Measurements from ENCODE around the gene HMCN1. TPM values are rescaled to one million over a fixed set of nuclear protein-coding genes. Genes with fewer than 3 reads are reported as not detected.

HMCN1 gene
- total RNA-seq: 10 to 100 TPM in 4 of 8 experiments, 1 to 10 TPM in 2, under 1 TPM in 2; 0.43 to 56.8 (median 6.8) TPM

GRCh38 chr1:185733818-185734735 lies at the start of gene HMCN1:
TSS of gene HMCN1 (plus strand) at chr1:185734391. CDS start at chr1:185734780, 389 bp downstream.
- peak within 1 kb of the TSS; percentile 40 to 44 (median 42) for H3K4me3 ChIP-seq
- no peaks in the 10 kb centered on the region for H3K4me1 ChIP-seq (replicated peaks in 1 of 2)
- WGBS, 10 experiments: 0 to 8% (median 3%) methylated on average over 1 to 30 of the region's 47 CpGs; no CpG with 5 or more reads in 3 of the 10 experiments
- no peak within 1 kb of the TSS for H3K27ac ChIP-seq
- in situ Hi-C loops (cut with MboI; ENCODE audit: low pct_unique_long_range_greater_than_20kb in 2 of 9, low sequenced_read_pairs in 9 of 9, unreplicated experiment in 9 of 9): loop anchor here in 4 of 9 experiments (25.0 kb wide), 2 partner anchors 228 to 478 kb away; no protein-coding TSS in a partner anchor
- ATAC-seq (replicated peaks in 6 of 8): peak; percentile 82 to 94 (median 92)

- H3K27ac ChIP-seq: no peak overlapping the region
- no peak for ATAC-seq (replicated peaks in 6 of 8)
- H3K4me3 ChIP-seq: no peak overlapping the region
- H3K4me1 ChIP-seq (replicated peaks in 1 of 2): no peaks in the 10 kb centered on the region
- in situ Hi-C loops (cut with MboI; ENCODE audit: low pct_unique_long_range_greater_than_20kb in 2 of 9, low sequenced_read_pairs in 9 of 9, unreplicated experiment in 9 of 9): loop anchor here in 1 of 9 experiments (25.0 kb wide), 1 partner anchor 875 kb away; no protein-coding TSS in a partner anchor
Measured at GRCh38 chr1:185686821-185687778, 47.1 kb upstream of the HMCN1 start.

GRCh38 chr1:185690527-185690926 lies 43.7 kb upstream of the HMCN1 start:
- WGBS, 10 experiments: 33 to 94% (median 79%) methylated on average over 1 to 2 of the region's 2 CpGs
- H3K27ac ChIP-seq: no peak overlapping the region
- no peaks in the 10 kb centered on the region for H3K4me1 ChIP-seq (replicated peaks in 1 of 2)
- in situ Hi-C loops (cut with MboI; ENCODE audit: low pct_unique_long_range_greater_than_20kb in 2 of 9, low sequenced_read_pairs in 9 of 9, unreplicated experiment in 9 of 9): loop anchor here in 1 of 9 experiments (25.0 kb wide), 1 partner anchor 878 kb away; no protein-coding TSS in a partner anchor
- H3K4me3 ChIP-seq: no peak overlapping the region
- no peak for ATAC-seq (replicated peaks in 6 of 8)

- in situ Hi-C loops (cut with MboI; ENCODE audit: low pct_unique_long_range_greater_than_20kb in 2 of 9, low sequenced_read_pairs in 9 of 9, unreplicated experiment in 9 of 9): loop anchor here in 1 of 9 experiments (25.0 kb wide), 1 partner anchor 881 kb away; no protein-coding TSS in a partner anchor
- 88 to 100% (median 94%) methylated on average over 2 to 6 of the region's 6 CpGs for WGBS, 10 experiments
- Histone ChIP-seq H3K27ac (no peak overlapping the region), H3K4me1 (replicated peaks in 1 of 2) (no peaks in the 10 kb centered on the region), H3K4me3 (no peak overlapping the region)
- no peak for ATAC-seq (replicated peaks in 6 of 8)
Measured at GRCh38 chr1:185693654-185694053, 40.5 kb upstream of the HMCN1 start.

GRCh38 chr1:185694081-185694480 lies 40.1 kb upstream of the HMCN1 start:
- no peak overlapping the region for H3K4me3 ChIP-seq
- no peak for ATAC-seq (replicated peaks in 6 of 8)
- no peaks in the 10 kb centered on the region for H3K4me1 ChIP-seq (replicated peaks in 1 of 2)
- in situ Hi-C loops (cut with MboI; ENCODE audit: low pct_unique_long_range_greater_than_20kb in 2 of 9, low sequenced_read_pairs in 9 of 9, unreplicated experiment in 9 of 9): loop anchor here in 1 of 9 experiments (25.0 kb wide), 1 partner anchor 882 kb away; no protein-coding TSS in a partner anchor
- 70 to 97% (median 88%) methylated on average over 2 to 8 of the region's 8 CpGs for WGBS, 10 experiments
- no peak overlapping the region for H3K27ac ChIP-seq

- in situ Hi-C loops (cut with MboI; ENCODE audit: low pct_unique_long_range_greater_than_20kb in 2 of 9, low sequenced_read_pairs in 9 of 9, unreplicated experiment in 9 of 9): loop anchor here in 1 of 9 experiments (25.0 kb wide), 1 partner anchor 883 kb away; no protein-coding TSS in a partner anchor
- H3K27ac ChIP-seq: no peak overlapping the region
- ATAC-seq (replicated peaks in 6 of 8): no peak
- H3K4me1 ChIP-seq (replicated peaks in 1 of 2): no peaks in the 10 kb centered on the region
- no peak overlapping the region for H3K4me3 ChIP-seq
Measured at GRCh38 chr1:185695299-185695698, 38.9 kb upstream of the HMCN1 start.

- H3K4me3 ChIP-seq: no peak overlapping the region
- 50 to 100% (median 80%) methylated on average over 1 to 4 of the region's 4 CpGs; no CpG with 5 or more reads in 1 of the 10 experiments for WGBS, 10 experiments
- H3K27ac ChIP-seq: no peak overlapping the region
- no peaks in the 10 kb centered on the region for H3K4me1 ChIP-seq (replicated peaks in 1 of 2)
- in situ Hi-C loops (cut with MboI; ENCODE audit: low pct_unique_long_range_greater_than_20kb in 2 of 9, low sequenced_read_pairs in 9 of 9, unreplicated experiment in 9 of 9): loop anchor here in 1 of 9 experiments (25.0 kb wide), 1 partner anchor 884 kb away; no protein-coding TSS in a partner anchor
- ATAC-seq (replicated peaks in 6 of 8): peak in 2 of 8 experiments; percentile 68 to 94
Measured at GRCh38 chr1:185696422-185697150, 37.6 kb upstream of the HMCN1 start.

GRCh38 chr1:185699874-185700273 lies 34.3 kb upstream of the HMCN1 start:
- in situ Hi-C loops (cut with MboI; ENCODE audit: low pct_unique_long_range_greater_than_20kb in 2 of 9, low sequenced_read_pairs in 9 of 9, unreplicated experiment in 9 of 9): loop anchor here in 3 of 9 experiments (25.0 kb wide), 2 partner anchors 512 to 888 kb away; no protein-coding TSS in a partner anchor
- no peak overlapping the region for H3K27ac ChIP-seq
- H3K4me3 ChIP-seq: no peak overlapping the region
- no peak for ATAC-seq (replicated peaks in 6 of 8)
- 0 to 59% (median 42%) methylated on average over 1 to 4 of the region's 4 CpGs; no CpG with 5 or more reads in 2 of the 10 experiments for WGBS, 10 experiments
- H3K4me1 ChIP-seq (replicated peaks in 1 of 2): no peaks in the 10 kb centered on the region

GRCh38 chr1:185701650-185702049 lies 32.5 kb upstream of the HMCN1 start:
- H3K4me1 ChIP-seq (replicated peaks in 1 of 2): no peaks in the 10 kb centered on the region
- no peak overlapping the region for H3K27ac ChIP-seq
- H3K4me3 ChIP-seq: no peak overlapping the region
- in situ Hi-C loops (cut with MboI; ENCODE audit: low pct_unique_long_range_greater_than_20kb in 2 of 9, low sequenced_read_pairs in 9 of 9, unreplicated experiment in 9 of 9): loop anchor here in 2 of 9 experiments (25.0 kb wide), 1 partner anchor 511 kb away; no protein-coding TSS in a partner anchor
- WGBS, 10 experiments: 70 to 100% (median 100%) methylated on average over 1 to 2 of the region's 2 CpGs; no CpG with 5 or more reads in 3 of the 10 experiments
- ATAC-seq (replicated peaks in 6 of 8): no peak

GRCh38 chr1:185704181-185704580 lies 30.0 kb upstream of the HMCN1 start:
- Histone ChIP-seq H3K27ac (no peak overlapping the region), H3K4me1 (replicated peaks in 1 of 2) (no peaks in the 10 kb centered on the region), H3K4me3 (no peak overlapping the region)
- peak in 1 of 8 experiments; percentile 38 for ATAC-seq (replicated peaks in 6 of 8)
- in situ Hi-C loops (cut with MboI; ENCODE audit: low pct_unique_long_range_greater_than_20kb in 2 of 9, low sequenced_read_pairs in 9 of 9, unreplicated experiment in 9 of 9): loop anchor here in 2 of 9 experiments (25.0 kb wide), 1 partner anchor 508 kb away; no protein-coding TSS in a partner anchor
- 80 to 100% (median 96%) methylated on average over 1 to 3 of the region's 3 CpGs; no CpG with 5 or more reads in 2 of the 10 experiments for WGBS, 10 experiments

GRCh38 chr1:185716095-185716494 lies 18.1 kb upstream of the HMCN1 start:
- ATAC-seq (replicated peaks in 6 of 8): no peak

More at GRCh38 chr1:185716095-185716494, 18.1 kb upstream of the HMCN1 start:
- in situ Hi-C loops (cut with MboI; ENCODE audit: low pct_unique_long_range_greater_than_20kb in 2 of 9, low sequenced_read_pairs in 9 of 9, unreplicated experiment in 9 of 9): loop anchor here in 2 of 9 experiments (25.0 kb wide), 1 partner anchor 496 kb away; no protein-coding TSS in a partner anchor
- Histone ChIP-seq H3K4me1 (replicated peaks in 1 of 2) (no peaks in the 10 kb centered on the region), H3K4me3 (no peak overlapping the region), H3K27ac (no peak overlapping the region)
- WGBS, 10 experiments: 54 to 100% (median 87%) methylated on average over 2 to 3 of the region's 3 CpGs; no CpG with 5 or more reads in 1 of the 10 experiments

All from motor neuron (in vitro differentiated cells).